ENCODE results near the gene TEF. TPM values are rescaled to one million over a fixed set of nuclear protein-coding genes. Genes with fewer than 3 reads are reported as not detected.

TEF gene
- total and polyA plus RNA-seq, 2 donors from 2014 or later = 19.4 to 34.9 TPM

DNA sequence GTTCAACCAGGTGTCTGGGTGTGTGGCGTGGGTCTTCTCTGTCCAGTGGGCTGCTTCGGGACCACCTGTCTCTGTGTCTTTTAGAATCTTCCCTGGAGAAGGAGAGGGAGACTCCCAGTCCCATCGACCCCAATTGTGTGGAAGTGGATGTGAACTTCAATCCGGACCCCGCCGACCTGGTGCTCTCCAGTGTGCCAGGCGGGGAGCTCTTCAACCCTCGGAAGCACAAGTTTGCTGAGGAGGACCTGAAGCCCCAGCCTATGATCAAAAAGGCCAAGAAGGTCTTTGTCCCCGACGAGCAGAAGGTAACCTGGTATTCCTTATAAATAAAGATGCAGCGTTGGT, 12.2 kb downstream of the TEF start:
- Histone ChIP-seq H3K27me3 (ENCODE audit: control insufficient read depth, insufficient read depth, low read length) (no peaks in the 10 kb centered on the region), H3K36me3 (ENCODE audit: control insufficient read depth in 2 of 3, insufficient read depth in 3 of 3, low read length in 3 of 3) (peaks cover 4 to 54% (median 41%) of the 10 kb centered on the region in 3 donors)

DNA sequence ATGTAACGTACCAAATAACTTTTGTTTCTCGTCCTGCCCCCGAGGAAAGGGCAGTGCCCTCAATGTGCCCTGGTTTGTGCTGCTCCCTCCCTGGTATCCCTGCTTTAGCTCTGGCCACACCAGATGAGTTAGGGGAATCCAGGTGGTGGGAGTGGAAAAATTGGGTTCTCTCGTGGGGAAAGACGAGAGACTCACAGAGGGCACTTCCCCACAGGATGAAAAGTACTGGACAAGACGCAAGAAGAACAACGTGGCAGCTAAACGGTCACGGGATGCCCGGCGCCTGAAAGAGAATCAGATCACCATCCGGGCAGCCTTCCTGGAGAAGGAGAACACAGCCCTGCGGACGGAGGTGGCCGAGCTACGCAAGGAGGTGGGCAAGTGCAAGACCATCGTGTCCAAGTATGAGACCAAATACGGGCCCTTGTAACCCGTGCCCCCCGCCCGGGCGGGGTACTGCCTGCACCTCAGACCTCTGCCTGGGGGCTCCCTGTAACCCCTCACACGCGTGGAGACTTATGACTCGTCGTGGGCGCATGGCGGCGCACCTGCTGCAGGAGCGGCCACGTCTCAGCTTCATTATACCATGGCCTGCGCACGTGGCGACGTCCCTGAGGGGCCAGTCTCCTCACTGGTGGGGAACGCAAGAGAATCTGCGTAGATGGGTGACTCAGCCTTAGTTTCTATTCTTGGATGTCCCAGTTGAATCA, 13.9 kb downstream of the TEF start:
- TF ChIP-seq CTCF (IDR thresholded peaks at IDR 0.05; ENCODE audit: borderline replicate concordance, extremely low read depth, insufficient read depth) = no peak
- Histone ChIP-seq H3K4me1 (ENCODE audit: control insufficient read depth in 2 of 3, insufficient read depth in 2 of 3, low read depth in 1 of 3, low read length in 3 of 3) (peaks cover 0 to 3% (median 0%) of the 10 kb centered on the region in 3 donors), H3K27me3 (ENCODE audit: control insufficient read depth, insufficient read depth, low read length) (no peaks in the 10 kb centered on the region), H3K9ac (ENCODE audit: low read length in 3 of 3) (no peak overlapping the region), H3K4me3 (ENCODE audit: low read length in 3 of 3) (no peak overlapping the region), H3K9me3 (ENCODE audit: control insufficient read depth in 2 of 3, insufficient read depth in 1 of 3, low read length in 3 of 3) (no peaks in the 10 kb centered on the region), H3K27ac (ENCODE audit: low read depth in 2 of 2, low read length in 2 of 2) (no peak overlapping the region), H3K36me3 (ENCODE audit: control insufficient read depth in 2 of 3, insufficient read depth in 3 of 3, low read length in 3 of 3) (peaks cover 4 to 50% (median 42%) of the 10 kb centered on the region in 3 donors)
- intact Hi-C loops (cut with DNase I) = no loop called here
- DNase-seq (no peak), FAIRE-seq (no peak)

More for the DNA sequence above, 12.2 kb downstream of the TEF start:
- FAIRE-seq = no peak
- peaks cover 0 to 3% (median 0%) of the 10 kb centered on the region in 3 donors for H3K4me1 ChIP-seq (ENCODE audit: control insufficient read depth in 2 of 3, insufficient read depth in 2 of 3, low read depth in 1 of 3, low read length in 3 of 3)
- no peaks in the 10 kb centered on the region for H3K9me3 ChIP-seq (ENCODE audit: control insufficient read depth in 2 of 3, insufficient read depth in 1 of 3, low read length in 3 of 3)
- H3K4me3 ChIP-seq (ENCODE audit: low read length in 3 of 3) = no peak overlapping the region
- peak overlapping the region in 1 of 2 donors; percentile 65 for H3K27ac ChIP-seq (ENCODE audit: low read depth in 2 of 2, low read length in 2 of 2)
- intact Hi-C loops (cut with DNase I) = no loop called here
- no peak for TF ChIP-seq CTCF (IDR thresholded peaks at IDR 0.05; ENCODE audit: borderline replicate concordance, extremely low read depth, insufficient read depth)
- no peak overlapping the region for H3K9ac ChIP-seq (ENCODE audit: low read length in 3 of 3)
- no peak for DNase-seq

GRCh38 chr22:41397143-41397811, 15.5 kb downstream of the TEF start:
- FAIRE-seq (no peak), DNase-seq (no peak)
- Histone ChIP-seq H3K4me1 (ENCODE audit: control insufficient read depth in 2 of 3, insufficient read depth in 2 of 3, low read depth in 1 of 3, low read length in 3 of 3) (peaks cover 0 to 11% (median 7%) of the 10 kb centered on the region in 3 donors), H3K9ac (ENCODE audit: low read length in 3 of 3) (no peak overlapping the region), H3K27me3 (ENCODE audit: control insufficient read depth, insufficient read depth, low read length) (no peaks in the 10 kb centered on the region), H3K9me3 (ENCODE audit: control insufficient read depth in 2 of 3, insufficient read depth in 1 of 3, low read length in 3 of 3) (no peaks in the 10 kb centered on the region), H3K27ac (ENCODE audit: low read depth in 2 of 2, low read length in 2 of 2) (no peak overlapping the region), H3K36me3 (ENCODE audit: control insufficient read depth in 2 of 3, insufficient read depth in 3 of 3, low read length in 3 of 3) (peaks cover 4 to 46% (median 36%) of the 10 kb centered on the region in 3 donors), H3K4me3 (ENCODE audit: low read length in 3 of 3) (no peak overlapping the region)
- intact Hi-C loops (cut with DNase I) = no loop called here
- TF ChIP-seq CTCF (IDR thresholded peaks at IDR 0.05; ENCODE audit: borderline replicate concordance, extremely low read depth, insufficient read depth) = no peak

Data from kidney (tissue), 14 donors.